HepG2 (cell line): ENCODE results near the gene RUVBL1. TPM values are rescaled to one million over a fixed set of nuclear protein-coding genes. Genes with fewer than 3 reads are reported as not detected.

Source experiments
- ATAC-seq: fragments of 200-7000 bp; cut with Tn5 transposase; 3 replicates; pipeline ENCODE4 v1.9.1; 2020; ENCODE audit warnings: mild to moderate bottlenecking, moderate library complexity
- BruUV-seq: library from RNA; stranded (reverse); fragments of 400-500 nt; replicated peaks from 2 replicates; lab custom pipeline; 2021; lab: Mats Ljungman, UMichigan
- CTCF ChIA-PET: fragments of 300-600 bp; formaldehyde crosslinking; extraction: SDS; loops from one replicate; lab custom pipeline; 2021; ENCODE audit warnings: low total read pairs, inconsistent platforms, low intra/inter-chr PET ratio; lab: Yijun Ruan, JAX
- POLR2A ChIA-PET: fragments of 350-600 bp; sonication (Branson Sonifier 250); formaldehyde crosslinking; loops from one replicate; lab custom pipeline; 2020; ENCODE audit warnings: antibody characterized with exemption, inconsistent platforms; lab: Yijun Ruan, JAX
- DNase-seq: peaks from one replicate; pipeline ENCODE4 v3.0.0-alpha.2; 2015; ENCODE audit warnings: low spot score
- FAIRE-seq: peaks from 3 replicates; lab custom pipeline; 2011; peaks lifted over from hg19 to GRCh38; lab: Jason Lieb, UNC
- H2AFZ ChIP-seq: one replicate; pipeline ENCODE4 v1.6.1; 2011; ENCODE audit warnings: low read length, inconsistent platforms
- H3K27ac ChIP-seq: fragments of 300-600 bp; 3 replicates; pipeline ENCODE4 v1.8.0; 2011; ENCODE audit warnings: mixed run types, mild to moderate bottlenecking, mixed read lengths, low read length, inconsistent platforms; ENCODE audit not compliant: insufficient read depth; ENCODE audit errors: extremely low read length
- H3K27me3 ChIP-seq, 2 experiments: fragments of 200-600 bp in 1 of 2; 2 replicates in 1 of 2; 3 replicates in 1 of 2; pipeline versions ENCODE4 v1.6.0 to v1.8.0; 2011; ENCODE audit warnings: low read length in 2 of 2, mild to moderate bottlenecking in 2 of 2, moderate library complexity in 2 of 2, inconsistent platforms in 1 of 2; ENCODE audit not compliant: insufficient read depth in 2 of 2, control insufficient read depth in 1 of 2
- H3K36me3 ChIP-seq, 2 experiments: fragments of 200-600 bp in 1 of 2; replicated peaks in 1 of 2; 2 replicates in 1 of 2; 3 replicates in 1 of 2; pipeline versions ENCODE4 v1.5.1 to v1.8.0; 2011; ENCODE audit warnings: low read length in 2 of 2, inconsistent platforms in 1 of 2; ENCODE audit not compliant: insufficient read depth in 2 of 2, control insufficient read depth in 1 of 2
- H3K4me1 ChIP-seq: 2 replicates; pipeline ENCODE4 v1.5.1; 2012; ENCODE audit warnings: low read length, inconsistent platforms; ENCODE audit not compliant: insufficient read depth
- H3K4me2 ChIP-seq: 2 replicates; pipeline ENCODE4 v1.6.0; 2011; ENCODE audit warnings: low read depth, low read length, inconsistent platforms
- H3K4me3 ChIP-seq, 3 experiments: fragments of 200-600 bp in 1 of 3; sonication (generic), shearing (Covaris generic) in 1 of 3; replicated peaks in 1 of 3; 2 replicates each; pipeline ENCODE4 v1.5.1; 2011 to 2016; ENCODE audit warnings: low read length in 3 of 3, inconsistent platforms in 2 of 3, low read depth in 2 of 3, mild to moderate bottlenecking in 2 of 3, control low read depth in 1 of 3, mixed read lengths in 1 of 3; ENCODE audit not compliant: insufficient read depth in 1 of 3
- H3K79me2 ChIP-seq: one replicate; pipeline ENCODE4 v1.6.1; 2011; ENCODE audit warnings: low read length, inconsistent platforms; ENCODE audit not compliant: insufficient read depth
- H3K9ac ChIP-seq: 2 replicates; pipeline ENCODE4 v1.6.0; 2011; ENCODE audit warnings: mild to moderate bottlenecking, low read depth, low read length, inconsistent platforms; ENCODE audit not compliant: insufficient read depth
- H3K9me3 ChIP-seq: 2 replicates; pipeline ENCODE4 v1.5.1; 2012; ENCODE audit warnings: mild to moderate bottlenecking, low read length
- H4K20me1 ChIP-seq: 2 replicates; pipeline ENCODE4 v1.6.0; 2011; ENCODE audit warnings: inconsistent platforms, mild to moderate bottlenecking, low read length, moderate library complexity; ENCODE audit not compliant: insufficient read depth
- DPF2 ChIP-seq: sonication (generic); formaldehyde crosslinking; IDR thresholded peaks from 2 replicates; pipeline ENCODE4 v1.4.0; 2020; ENCODE audit warnings: mild to moderate bottlenecking, low read depth, missing genetic modification reagents, borderline replicate concordance
- NFIC ChIP-seq: IDR thresholded peaks from 2 replicates; pipeline ENCODE4 v1.6.1; 2012; ENCODE audit warnings: mild to moderate bottlenecking, low read length, inconsistent platforms
- SATB2 ChIP-seq: sonication (generic); formaldehyde crosslinking; IDR thresholded peaks from 2 replicates; pipeline ENCODE4 v1.5.0; 2020; ENCODE audit warnings: missing genetic modification reagents
- TCF12 ChIP-seq, 2 experiments: fragments of 450-650 bp in 1 of 2; sonication (generic) in 1 of 2; formaldehyde crosslinking in 1 of 2; IDR thresholded peaks; 2 replicates each; pipeline versions ENCODE4 v1.6.1 to v1.8.0; 2017 to 2022; ENCODE audit warnings: antibody characterized with exemption in 1 of 2, mild to moderate bottlenecking in 1 of 2, missing genetic modification reagents in 1 of 2, moderate library complexity in 1 of 2
- TEAD3 ChIP-seq: optimal IDR thresholded peaks from 2 replicates; pipeline ENCODE3; 2016; ENCODE audit warnings: borderline replicate concordance
- ZFX ChIP-seq: sonication (generic); formaldehyde crosslinking; IDR thresholded peaks from 2 replicates; pipeline ENCODE4 v1.4.0; 2020; ENCODE audit warnings: mild to moderate bottlenecking, low read depth, missing genetic modification reagents, moderate library complexity
- ZNF3 ChIP-seq: IDR thresholded peaks from 2 replicates; pipeline ENCODE4 v1.7.0; 2017; ENCODE audit warnings: inconsistent platforms
- ZNF549 ChIP-seq: sonication (generic); formaldehyde crosslinking; IDR thresholded peaks from 2 replicates; pipeline ENCODE4 v1.5.0; 2020; ENCODE audit warnings: missing genetic modification reagents
- ZNF652 ChIP-seq: IDR thresholded peaks from 2 replicates; pipeline ENCODE4 v1.6.1; 2016; ENCODE audit warnings: low read depth, borderline replicate concordance
- WGBS: methylation state at CpG from one replicate; pipeline ENCODE4 v1.1.6; 2017; ENCODE audit warnings: low lambda C conversion rate; 5-methylcytosine and 5-hydroxymethylcytosine counted together
- in situ Hi-C: cut with HindIII; loops from 2 replicates; pipeline ENCODE4 v1.10.0; 2017; ENCODE audit warnings: low pct_unique_long_range_greater_than_20kb; ENCODE audit not compliant: extremely low pct_ligation_motif_present
- intact Hi-C: fragments of 100-400 bp; cut with micrococcal nuclease; formaldehyde crosslinking; loops from one replicate; pipeline ENCODE4 v1.10.0; 2022; ENCODE audit not compliant: unreplicated experiment
- polyA plus RNA-seq, 8 experiments: library from polyadenylated mRNA; depleted of rRNA in 3 of 8; stranded (reverse) in 7 of 8; unstranded in 1 of 8; fragments of >200 nt; fragmentation: Illumina TruSeq in 4 of 8; extraction: Trizol in 4 of 8; gene quantifications; 2 replicates each; pipeline versions ENCODE4 v1.2.1 to v1.2.3, GENCODE V29; 2011 to 2016; ENCODE audit warnings: low read depth in 4 of 8, missing spikeins in 1 of 8, mixed read lengths in 1 of 8; ENCODE audit not compliant: insufficient read depth in 1 of 8
- total RNA-seq, 5 experiments: library from RNA; depleted of rRNA; stranded (reverse); fragments of >200 nt; fragmentation: Illumina TruSeq; extraction: Trizol; gene quantifications; 2 replicates each; pipeline ENCODE4 v1.2.3, GENCODE V29; 2016; ENCODE audit warnings: low read depth in 1 of 5
- TF ChIP-seq, protein P1 (sequence below): sonication (generic); formaldehyde crosslinking; IDR thresholded peaks from one replicate; pipeline ENCODE4 v1.5.1; 2020; ENCODE audit warnings: mild to moderate bottlenecking, missing genetic modification reagents; ENCODE audit errors: not compliant biosample characterization
- TF ChIP-seq, protein P2 (sequence below): sonication (generic); formaldehyde crosslinking; IDR thresholded peaks from 2 replicates; pipeline ENCODE4 v1.8.0; 2022; ENCODE audit warnings: mild to moderate bottlenecking, missing genetic modification reagents, moderate library complexity
- TF ChIP-seq, protein P3 (sequence below): conservative IDR thresholded peaks from 2 replicates; pipeline ENCODE4 v1.6.1; 2018; ENCODE audit warnings: missing genetic modification reagents
- TF ChIP-seq, protein P4 (sequence below): sonication (generic); formaldehyde crosslinking; IDR thresholded peaks from 2 replicates; pipeline ENCODE4 v1.4.0; 2020; ENCODE audit warnings: mild to moderate bottlenecking, missing genetic modification reagents

The RUVBL1 gene
- total and polyA plus RNA-seq, 2 of the 13 experiments (the other 11 are each of a cell fraction or from before 2014, with no cell fraction given) = 32.7 to 86.3 TPM

DNA sequence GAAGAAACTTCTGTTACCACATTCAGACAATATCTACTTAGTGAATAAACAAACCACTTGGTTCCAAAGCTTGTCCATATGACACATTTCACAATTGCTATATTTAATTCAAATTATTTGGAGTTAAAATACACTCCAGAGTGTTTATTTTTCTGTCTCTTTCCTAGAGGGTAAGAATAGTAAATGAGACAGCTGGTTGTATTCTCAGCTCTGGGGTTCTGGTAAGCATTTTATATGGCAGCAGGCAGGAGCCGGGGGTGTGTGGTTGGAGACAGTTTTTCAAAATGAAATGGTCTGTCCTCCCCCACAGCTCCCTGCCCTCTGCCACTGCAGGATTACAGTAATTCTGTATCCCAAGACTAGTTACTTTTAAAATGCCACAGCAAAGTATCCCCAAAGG, 82.3 kb downstream of the RUVBL1 start (continued):
- TF ChIP-seq, protein P1, sequence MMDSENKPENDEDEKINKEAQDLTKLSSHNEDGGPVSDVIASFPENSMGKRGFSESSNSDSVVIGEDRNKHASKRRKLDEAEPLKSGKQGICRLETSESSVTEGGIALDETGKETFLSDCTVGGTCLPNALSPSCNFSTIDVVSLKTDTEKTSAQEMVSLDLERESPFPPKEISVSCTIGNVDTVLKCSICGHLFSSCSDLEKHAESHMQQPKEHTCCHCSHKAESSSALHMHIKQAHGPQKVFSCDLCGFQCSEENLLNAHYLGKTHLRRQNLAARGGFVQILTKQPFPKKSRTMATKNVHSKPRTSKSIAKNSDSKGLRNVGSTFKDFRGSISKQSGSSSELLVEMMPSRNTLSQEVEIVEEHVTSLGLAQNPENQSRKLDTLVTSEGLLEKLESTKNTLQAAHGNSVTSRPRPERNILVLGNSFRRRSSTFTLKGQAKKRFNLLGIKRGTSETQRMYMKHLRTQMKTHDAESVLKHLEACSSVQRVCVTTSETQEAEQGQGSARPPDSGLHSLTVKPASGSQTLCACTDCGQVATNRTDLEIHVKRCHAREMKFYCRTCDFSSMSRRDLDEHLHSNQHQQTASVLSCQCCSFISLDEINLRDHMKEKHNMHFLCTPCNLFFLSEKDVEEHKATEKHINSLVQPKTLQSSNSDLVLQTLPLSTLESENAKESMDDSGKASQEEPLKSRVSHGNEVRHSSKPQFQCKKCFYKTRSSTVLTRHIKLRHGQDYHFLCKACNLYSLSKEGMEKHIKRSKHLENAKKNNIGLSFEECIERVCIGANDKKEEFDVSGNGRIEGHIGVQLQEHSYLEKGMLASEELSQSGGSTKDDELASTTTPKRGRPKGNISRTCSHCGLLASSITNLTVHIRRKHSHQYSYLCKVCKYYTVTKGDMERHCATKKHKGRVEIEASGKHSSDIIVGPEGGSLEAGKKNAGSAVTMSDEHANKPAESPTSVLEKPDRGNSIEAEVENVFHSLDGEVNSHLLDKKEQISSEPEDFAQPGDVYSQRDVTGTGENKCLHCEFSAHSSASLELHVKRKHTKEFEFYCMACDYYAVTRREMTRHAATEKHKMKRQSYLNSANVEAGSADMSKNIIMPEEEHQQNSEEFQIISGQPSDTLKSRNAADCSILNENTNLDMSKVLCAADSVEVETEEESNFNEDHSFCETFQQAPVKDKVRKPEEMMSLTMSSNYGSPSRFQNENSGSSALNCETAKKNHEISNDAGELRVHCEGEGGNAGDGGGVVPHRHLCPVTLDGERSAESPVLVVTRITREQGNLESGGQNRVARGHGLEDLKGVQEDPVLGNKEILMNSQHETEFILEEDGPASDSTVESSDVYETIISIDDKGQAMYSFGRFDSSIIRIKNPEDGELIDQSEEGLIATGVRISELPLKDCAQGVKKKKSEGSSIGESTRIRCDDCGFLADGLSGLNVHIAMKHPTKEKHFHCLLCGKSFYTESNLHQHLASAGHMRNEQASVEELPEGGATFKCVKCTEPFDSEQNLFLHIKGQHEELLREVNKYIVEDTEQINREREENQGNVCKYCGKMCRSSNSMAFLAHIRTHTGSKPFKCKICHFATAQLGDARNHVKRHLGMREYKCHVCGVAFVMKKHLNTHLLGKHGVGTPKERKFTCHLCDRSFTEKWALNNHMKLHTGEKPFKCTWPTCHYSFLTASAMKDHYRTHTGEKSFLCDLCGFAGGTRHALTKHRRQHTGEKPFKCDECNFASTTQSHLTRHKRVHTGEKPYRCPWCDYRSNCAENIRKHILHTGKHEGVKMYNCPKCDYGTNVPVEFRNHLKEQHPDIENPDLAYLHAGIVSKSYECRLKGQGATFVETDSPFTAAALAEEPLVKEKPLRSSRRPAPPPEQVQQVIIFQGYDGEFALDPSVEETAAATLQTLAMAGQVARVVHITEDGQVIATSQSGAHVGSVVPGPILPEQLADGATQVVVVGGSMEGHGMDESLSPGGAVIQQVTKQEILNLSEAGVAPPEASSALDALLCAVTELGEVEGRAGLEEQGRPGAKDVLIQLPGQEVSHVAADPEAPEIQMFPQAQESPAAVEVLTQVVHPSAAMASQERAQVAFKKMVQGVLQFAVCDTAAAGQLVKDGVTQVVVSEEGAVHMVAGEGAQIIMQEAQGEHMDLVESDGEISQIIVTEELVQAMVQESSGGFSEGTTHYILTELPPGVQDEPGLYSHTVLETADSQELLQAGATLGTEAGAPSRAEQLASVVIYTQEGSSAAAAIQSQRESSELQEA (CRISPR knock-in tag) = no peak
- TF ChIP-seq SATB2 (CRISPR knock-in tag) = no peak

DNA sequence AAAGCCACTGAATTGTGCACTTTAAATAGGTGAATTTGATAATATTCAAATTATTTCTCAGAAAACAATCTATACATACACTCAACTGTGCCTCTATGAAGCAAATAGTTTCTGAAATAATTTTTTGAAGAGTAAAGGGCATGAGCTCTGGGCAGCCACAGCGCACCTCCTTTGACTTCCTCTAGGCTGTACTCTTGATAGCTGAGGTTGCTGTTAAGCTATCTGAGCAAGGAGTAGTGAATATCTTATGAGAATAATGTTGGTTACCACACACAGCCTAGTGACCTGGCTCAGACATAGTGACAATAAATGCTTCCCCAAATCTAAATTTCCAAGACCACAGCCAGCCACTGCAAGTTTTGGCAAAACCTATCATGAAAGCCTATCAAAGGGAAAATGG, 83.0 kb downstream of the RUVBL1 start:
- H3K36me3 ChIP-seq = no peaks in the 10 kb centered on the region
- DNase-seq (no peak), FAIRE-seq (no peak), ATAC-seq (no peak)
- H3K27me3 ChIP-seq = peaks cover 0 to 7% of the 10 kb centered on the region in 2 experiments; a peak in 2 of 5 replicates
- intact Hi-C loops (no loop called here), in situ Hi-C loops (no loop called here)
- no TSS peak for BruUV-seq
- no peak overlapping the region for H3K4me3 ChIP-seq
- ChIA-PET CTCF (no interaction called here), POLR2A (no interaction called here)
- peaks cover 22% of the 10 kb centered on the region for H3K4me1 ChIP-seq
- no peaks in the 10 kb centered on the region for H3K9me3 ChIP-seq
- 0% methylated on average over 1 of the region's 1 CpG for WGBS
- H3K4me2 ChIP-seq = no peak overlapping the region
- no peak overlapping the region for H2AFZ ChIP-seq
- H3K79me2 ChIP-seq = no peaks in the 10 kb centered on the region
- no peak overlapping the region for H3K9ac ChIP-seq
- no peak overlapping the region for H3K27ac ChIP-seq
- H4K20me1 ChIP-seq = no peaks in the 10 kb centered on the region
- TF ChIP-seq TCF12 (IDR thresholded peaks at IDR 0.05) (no peak), TCF12 (CRISPR knock-in tag; IDR thresholded peaks at IDR 0.05) (no peak), ZNF549 (CRISPR knock-in tag) (no peak), ZNF3 (no peak), NFIC (no peak), DPF2 (CRISPR knock-in tag) (no peak), ZFX (no peak), ZNF652 (CRISPR knock-in tag) (no peak), TEAD3 (CRISPR knock-in tag) (no peak)
- TF ChIP-seq, protein P2, sequence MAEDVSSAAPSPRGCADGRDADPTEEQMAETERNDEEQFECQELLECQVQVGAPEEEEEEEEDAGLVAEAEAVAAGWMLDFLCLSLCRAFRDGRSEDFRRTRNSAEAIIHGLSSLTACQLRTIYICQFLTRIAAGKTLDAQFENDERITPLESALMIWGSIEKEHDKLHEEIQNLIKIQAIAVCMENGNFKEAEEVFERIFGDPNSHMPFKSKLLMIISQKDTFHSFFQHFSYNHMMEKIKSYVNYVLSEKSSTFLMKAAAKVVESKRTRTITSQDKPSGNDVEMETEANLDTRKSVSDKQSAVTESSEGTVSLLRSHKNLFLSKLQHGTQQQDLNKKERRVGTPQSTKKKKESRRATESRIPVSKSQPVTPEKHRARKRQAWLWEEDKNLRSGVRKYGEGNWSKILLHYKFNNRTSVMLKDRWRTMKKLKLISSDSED (CRISPR knock-in tag) = no peak
- TF ChIP-seq, protein P3, sequence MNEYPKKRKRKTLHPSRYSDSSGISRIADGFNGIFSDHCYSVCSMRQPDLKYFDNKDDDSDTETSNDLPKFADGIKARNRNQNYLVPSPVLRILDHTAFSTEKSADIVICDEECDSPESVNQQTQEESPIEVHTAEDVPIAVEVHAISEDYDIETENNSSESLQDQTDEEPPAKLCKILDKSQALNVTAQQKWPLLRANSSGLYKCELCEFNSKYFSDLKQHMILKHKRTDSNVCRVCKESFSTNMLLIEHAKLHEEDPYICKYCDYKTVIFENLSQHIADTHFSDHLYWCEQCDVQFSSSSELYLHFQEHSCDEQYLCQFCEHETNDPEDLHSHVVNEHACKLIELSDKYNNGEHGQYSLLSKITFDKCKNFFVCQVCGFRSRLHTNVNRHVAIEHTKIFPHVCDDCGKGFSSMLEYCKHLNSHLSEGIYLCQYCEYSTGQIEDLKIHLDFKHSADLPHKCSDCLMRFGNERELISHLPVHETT (CRISPR knock-in tag) = no peak
- TF ChIP-seq, protein P4, sequence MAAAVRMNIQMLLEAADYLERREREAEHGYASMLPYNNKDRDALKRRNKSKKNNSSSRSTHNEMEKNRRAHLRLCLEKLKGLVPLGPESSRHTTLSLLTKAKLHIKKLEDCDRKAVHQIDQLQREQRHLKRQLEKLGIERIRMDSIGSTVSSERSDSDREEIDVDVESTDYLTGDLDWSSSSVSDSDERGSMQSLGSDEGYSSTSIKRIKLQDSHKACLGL (CRISPR knock-in tag) = no peak
